ENCODE measurements around the gene COG7.

COG7 gene

GRCh38 chr16:23432176-23433128 is 20.5 kb downstream of the COG7 start:
- no peak for TF ChIP-seq CTCF (IDR thresholded peaks at IDR 0.05; ENCODE audit: borderline replicate concordance, insufficient read depth, low read depth, low read length)
- no peak overlapping the region for H3K4me3 ChIP-seq (ENCODE audit: low read depth, low read length)

GRCh38 chr16:23428351-23428750 is 24.6 kb downstream of the COG7 start:
- no peak for TF ChIP-seq CTCF (IDR thresholded peaks at IDR 0.05; ENCODE audit: borderline replicate concordance, insufficient read depth, low read depth, low read length)
- no peak overlapping the region for H3K4me3 ChIP-seq (ENCODE audit: low read depth, low read length)

GRCh38 chr16:23424292-23424958 is 28.6 kb downstream of the COG7 start:
- no peak overlapping the region for H3K4me3 ChIP-seq (ENCODE audit: low read depth, low read length)
- TF ChIP-seq CTCF (IDR thresholded peaks at IDR 0.05; ENCODE audit: borderline replicate concordance, insufficient read depth, low read depth, low read length) = no peak

GRCh38 chr16:23423496-23424049 is 29.4 kb downstream of the COG7 start:
- no peak overlapping the region for H3K4me3 ChIP-seq (ENCODE audit: low read depth, low read length)
- no peak for TF ChIP-seq CTCF (IDR thresholded peaks at IDR 0.05; ENCODE audit: borderline replicate concordance, insufficient read depth, low read depth, low read length)

- no peak overlapping the region for H3K4me3 ChIP-seq (ENCODE audit: low read depth, low read length)
- TF ChIP-seq CTCF (IDR thresholded peaks at IDR 0.05; ENCODE audit: borderline replicate concordance, insufficient read depth, low read depth, low read length) = no peak
Observed at GRCh38 chr16:23420011-23420410, 33.0 kb downstream of the COG7 start.

GRCh38 chr16:23416816-23417215 is 36.2 kb downstream of the COG7 start:
- TF ChIP-seq CTCF (IDR thresholded peaks at IDR 0.05; ENCODE audit: borderline replicate concordance, insufficient read depth, low read depth, low read length) = no peak
- no peak overlapping the region for H3K4me3 ChIP-seq (ENCODE audit: low read depth, low read length)

Measured in GM12875 (cell line).